Left ventricle myocardium inferior (tissue), 1 donor: ENCODE measurements around the gene CEP72. TPM values are rescaled to one million over a fixed set of nuclear protein-coding genes. Genes with fewer than 3 reads are reported as not detected.
A peak's percentile ranks its signal among the peaks of the same experiment; 100 is the strongest.

ENCODE experiments used
- DNase-seq: peaks from one replicate; pipeline ENCODE4 v3.0.0-alpha.2; 2020
- H3K27ac ChIP-seq: fragments of 200-600 bp; replicated peaks from 2 replicates; pipeline ENCODE4 v1.8.0; 2021
- H3K27me3 ChIP-seq: fragments of 200-600 bp; 2 replicates; pipeline ENCODE4 v1.8.0; 2021; ENCODE audit warnings: low read depth
- H3K36me3 ChIP-seq: fragments of 200-600 bp; 2 replicates; pipeline ENCODE4 v1.8.0; 2021
- H3K4me1 ChIP-seq: fragments of 200-600 bp; 2 replicates; pipeline ENCODE4 v1.8.0; 2021
- H3K4me3 ChIP-seq: fragments of 200-600 bp; 2 replicates; pipeline ENCODE4 v1.8.0; 2021; ENCODE audit warnings: mild to moderate bottlenecking, moderate library complexity
- H3K9me3 ChIP-seq: fragments of 200-600 bp; replicated peaks from 2 replicates; pipeline ENCODE4 v1.8.0; 2021
- intact Hi-C: fragments of 100-400 bp; cut with micrococcal nuclease; formaldehyde crosslinking; loops from one replicate; pipeline ENCODE4 v1.11.0; 2022
- long read RNA-seq: library from polyadenylated mRNA; unstranded; transcript quantifications from one replicate; pipeline ENCODE4 v2.0.0, GENCODE V29; 2021
- total RNA-seq: library from RNA; stranded (reverse); fragmentation: NEBNext Ultra II Directional; extraction: Animal tissue kit (Norgen Biotek cat#: 25700); gene quantifications from one replicate; pipeline ENCODE4 v1.2.1, GENCODE V29; 2021
- TF ChIP-seq, protein P1 (sequence below): fragments of 200-600 bp; IDR thresholded peaks from 2 replicates; pipeline ENCODE4 v1.8.0; 2021; ENCODE audit warnings: antibody characterized with exemption, mild to moderate bottlenecking, borderline replicate concordance
- donor health status: DM: no; HTN: yes; CAD: no; lungs with severe emphysema.

CEP72 gene, protein sequence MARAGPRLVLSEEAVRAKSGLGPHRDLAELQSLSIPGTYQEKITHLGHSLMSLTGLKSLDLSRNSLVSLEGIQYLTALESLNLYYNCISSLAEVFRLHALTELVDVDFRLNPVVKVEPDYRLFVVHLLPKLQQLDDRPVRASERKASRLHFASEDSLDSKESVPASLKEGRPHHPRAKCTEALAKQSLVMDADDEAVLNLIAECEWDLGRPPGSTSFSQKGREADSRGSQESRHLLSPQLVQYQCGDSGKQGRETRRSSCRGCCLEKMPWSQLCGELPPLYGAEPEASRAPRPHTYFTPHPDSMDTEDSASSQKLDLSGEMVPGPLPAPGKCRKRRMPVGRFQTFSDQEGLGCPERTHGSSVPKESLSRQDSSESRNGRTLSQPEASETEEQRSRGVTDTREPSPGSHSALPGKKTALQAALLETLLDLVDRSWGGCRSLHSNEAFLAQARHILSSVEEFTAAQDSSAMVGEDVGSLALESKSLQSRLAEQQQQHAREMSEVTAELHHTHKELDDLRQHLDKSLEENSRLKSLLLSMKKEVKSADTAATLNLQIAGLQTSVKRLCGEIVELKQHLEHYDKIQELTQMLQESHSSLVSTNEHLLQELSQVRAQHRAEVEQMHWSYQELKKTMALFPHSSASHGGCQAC
- 1.7 TPM for total RNA-seq
- long read RNA-seq, partial matches to known transcripts, result 0 of 1 reads
- long read RNA-seq, other reads (novel, unspliced or antisense), result 0 of 1 reads

DNA sequence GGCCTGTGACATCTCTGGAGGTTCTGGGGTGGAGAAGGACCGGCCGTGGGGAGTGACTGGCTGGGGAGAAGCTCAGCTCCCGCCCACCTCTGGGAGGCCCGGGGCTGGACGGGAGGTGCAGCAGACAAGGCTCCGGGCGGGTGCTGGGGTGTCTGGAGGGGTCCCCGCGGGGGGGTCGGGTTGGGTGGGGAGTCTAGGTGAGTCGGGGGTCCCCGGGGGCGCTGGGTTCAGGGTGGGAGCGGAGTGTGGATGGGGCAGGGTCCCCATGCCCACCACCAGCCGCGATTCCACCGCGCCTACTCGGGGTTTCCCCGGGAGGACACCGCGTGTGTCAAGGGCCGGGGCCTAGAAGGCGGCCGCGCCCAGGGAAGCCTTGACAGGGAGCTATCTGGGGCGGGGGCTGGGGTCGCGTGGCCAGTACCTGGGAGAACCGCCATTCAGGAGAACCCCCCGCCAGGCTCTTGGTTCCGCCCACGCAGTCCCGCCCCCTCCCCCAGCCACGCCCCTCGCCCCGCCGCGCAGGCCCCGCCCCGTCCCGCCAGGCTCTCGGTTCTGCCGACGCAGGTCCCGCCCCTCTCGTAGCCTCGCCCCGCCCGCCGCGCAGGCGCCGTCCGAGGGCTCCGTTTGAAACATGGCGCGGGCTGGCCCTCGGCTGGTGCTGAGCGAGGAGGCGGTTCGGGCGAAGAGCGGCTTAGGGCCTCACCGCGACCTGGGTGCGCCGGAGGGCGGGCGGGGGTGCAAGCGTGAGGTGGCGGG, at the start of gene CEP72:
Gene CEP72 (plus strand): TSS at position 610 of the 756 bp plus-strand sequence. CDS start 22 bp downstream, at position 632.
- intact Hi-C loops, result no loop called here
- Histone ChIP-seq H3K9me3 (peaks cover 3% of the 10 kb centered on the region), H3K27ac (peak within 1 kb of the TSS; percentile 27), H3K4me3 (peak within 1 kb of the TSS; percentile 87), H3K36me3 (no peaks in the 10 kb centered on the region), H3K4me1 (peaks cover 19% of the 10 kb centered on the region), H3K27me3 (peaks cover 17% of the 10 kb centered on the region)
- DNase-seq, result peak; percentile 92
- TF ChIP-seq, protein P1, sequence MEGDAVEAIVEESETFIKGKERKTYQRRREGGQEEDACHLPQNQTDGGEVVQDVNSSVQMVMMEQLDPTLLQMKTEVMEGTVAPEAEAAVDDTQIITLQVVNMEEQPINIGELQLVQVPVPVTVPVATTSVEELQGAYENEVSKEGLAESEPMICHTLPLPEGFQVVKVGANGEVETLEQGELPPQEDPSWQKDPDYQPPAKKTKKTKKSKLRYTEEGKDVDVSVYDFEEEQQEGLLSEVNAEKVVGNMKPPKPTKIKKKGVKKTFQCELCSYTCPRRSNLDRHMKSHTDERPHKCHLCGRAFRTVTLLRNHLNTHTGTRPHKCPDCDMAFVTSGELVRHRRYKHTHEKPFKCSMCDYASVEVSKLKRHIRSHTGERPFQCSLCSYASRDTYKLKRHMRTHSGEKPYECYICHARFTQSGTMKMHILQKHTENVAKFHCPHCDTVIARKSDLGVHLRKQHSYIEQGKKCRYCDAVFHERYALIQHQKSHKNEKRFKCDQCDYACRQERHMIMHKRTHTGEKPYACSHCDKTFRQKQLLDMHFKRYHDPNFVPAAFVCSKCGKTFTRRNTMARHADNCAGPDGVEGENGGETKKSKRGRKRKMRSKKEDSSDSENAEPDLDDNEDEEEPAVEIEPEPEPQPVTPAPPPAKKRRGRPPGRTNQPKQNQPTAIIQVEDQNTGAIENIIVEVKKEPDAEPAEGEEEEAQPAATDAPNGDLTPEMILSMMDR, result no peak

DNA sequence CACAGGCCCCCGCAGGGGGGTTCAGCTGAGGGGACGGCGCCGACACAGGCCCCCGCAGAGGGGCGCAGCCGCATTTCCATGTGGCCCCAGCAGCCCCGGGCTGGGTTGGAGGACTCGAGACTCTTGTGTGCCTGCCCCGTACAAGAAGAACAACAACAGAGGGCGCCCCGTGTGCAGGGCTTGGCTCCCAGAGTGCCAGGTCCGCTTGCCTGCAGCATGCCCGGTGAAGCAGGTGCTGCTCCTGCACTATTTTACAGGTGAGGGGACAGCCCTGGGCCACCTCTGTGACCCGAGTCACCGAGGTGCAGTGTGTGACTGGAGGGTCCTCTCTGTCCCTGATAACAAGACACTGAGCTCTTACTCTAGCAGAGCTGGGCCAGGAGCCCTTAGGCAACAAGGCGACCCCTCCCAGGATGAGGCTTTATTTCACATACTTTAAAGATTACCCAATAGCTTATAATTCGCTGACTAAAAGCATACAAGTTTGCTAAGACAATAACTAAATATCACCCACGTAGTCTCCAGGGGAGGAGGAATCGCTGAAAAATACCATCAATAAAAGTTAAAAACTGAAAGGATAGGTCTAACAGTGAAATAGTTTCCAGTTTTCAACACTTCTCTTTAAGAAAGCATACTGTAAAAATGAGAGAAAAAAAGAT, 46.2 kb upstream of the CEP72 start:
- peaks cover 4% of the 10 kb centered on the region for H3K4me1 ChIP-seq
- TF ChIP-seq, protein P1, result no peak
- no peak overlapping the region for H3K27ac ChIP-seq
- no peak overlapping the region for H3K4me3 ChIP-seq
- H3K36me3 ChIP-seq, result no peaks in the 10 kb centered on the region
- no peak for DNase-seq
- intact Hi-C loops, result no loop called here
- H3K9me3 ChIP-seq, result no peaks in the 10 kb centered on the region
- H3K27me3 ChIP-seq, result peaks cover 63% of the 10 kb centered on the region

DNA sequence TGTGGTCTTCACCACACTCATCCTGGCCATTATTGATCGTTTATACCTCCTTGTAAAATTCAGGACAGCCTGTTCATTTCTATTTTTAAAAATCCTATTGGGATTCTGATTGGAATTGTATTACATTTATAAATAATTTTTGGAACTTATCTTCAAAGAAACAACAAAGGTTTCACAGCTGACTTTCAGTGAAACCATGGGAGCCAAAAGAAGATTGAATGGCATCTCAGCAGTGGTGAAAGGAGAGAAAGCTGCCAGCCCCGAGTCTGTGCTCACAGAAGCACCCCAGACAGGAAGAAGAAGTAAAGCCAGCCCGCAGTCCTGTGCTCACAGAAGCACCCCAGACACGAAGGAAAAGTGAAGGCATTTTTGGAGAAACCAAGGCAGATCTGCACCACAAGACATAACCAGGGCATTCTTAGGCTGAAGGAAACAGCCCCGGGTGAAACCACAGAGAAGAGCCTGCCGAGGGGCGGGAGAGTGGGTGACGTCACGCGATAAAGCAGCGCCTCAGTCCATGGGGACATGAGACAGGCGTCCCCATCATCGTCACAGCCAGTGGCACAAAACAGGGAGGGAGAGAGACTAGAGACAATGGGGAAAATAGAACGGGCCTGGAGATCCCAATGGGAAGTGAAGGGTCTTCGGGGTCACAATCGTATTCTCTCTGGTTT, 45.4 kb upstream of the CEP72 start:
- Histone ChIP-seq H3K27me3 (peaks cover 63% of the 10 kb centered on the region), H3K4me3 (no peak overlapping the region), H3K4me1 (peaks cover 4% of the 10 kb centered on the region), H3K9me3 (no peaks in the 10 kb centered on the region), H3K27ac (no peak overlapping the region), H3K36me3 (no peaks in the 10 kb centered on the region)
- no peak for DNase-seq
- TF ChIP-seq, protein P1, result no peak
- intact Hi-C loops, result no loop called here

DNA sequence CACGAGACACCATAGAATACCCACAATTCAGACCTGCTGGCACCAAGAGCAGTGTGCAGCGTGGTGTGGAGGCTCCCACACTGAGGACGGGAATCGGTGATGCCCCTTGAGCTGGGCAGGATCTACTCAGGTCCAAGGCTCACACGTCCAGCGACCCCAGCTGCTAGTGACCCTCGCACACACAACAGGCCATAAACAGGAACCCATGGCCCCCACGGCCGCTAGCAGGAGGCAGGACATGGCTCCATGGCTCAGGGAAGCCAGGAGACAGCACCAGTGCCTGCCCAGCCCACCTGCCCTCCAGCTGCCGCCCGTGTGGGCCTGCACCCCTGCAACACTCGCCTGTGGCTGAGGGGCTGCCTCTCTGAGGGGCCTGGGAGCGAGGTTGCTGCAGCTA, 44.5 kb upstream of the CEP72 start:
- no peak overlapping the region for H3K4me3 ChIP-seq
- no peak overlapping the region for H3K27ac ChIP-seq
- peaks cover 72% of the 10 kb centered on the region for H3K27me3 ChIP-seq
- H3K36me3 ChIP-seq, result no peaks in the 10 kb centered on the region
- intact Hi-C loops, result no loop called here
- TF ChIP-seq, protein P1, result no peak
- no peaks in the 10 kb centered on the region for H3K9me3 ChIP-seq
- H3K4me1 ChIP-seq, result peaks cover 4% of the 10 kb centered on the region
- no peak for DNase-seq
